Measurements from ENCODE around the gene TOGARAM2. TPM values are rescaled to one million over a fixed set of nuclear protein-coding genes. Genes with fewer than 3 reads are reported as not detected.

TOGARAM2 gene
- total and polyA plus RNA-seq, 2 of the 13 experiments (the other 11 are each of a cell fraction or from before 2014, with no cell fraction given), result under 0.01 to 0.05 TPM

DNA sequence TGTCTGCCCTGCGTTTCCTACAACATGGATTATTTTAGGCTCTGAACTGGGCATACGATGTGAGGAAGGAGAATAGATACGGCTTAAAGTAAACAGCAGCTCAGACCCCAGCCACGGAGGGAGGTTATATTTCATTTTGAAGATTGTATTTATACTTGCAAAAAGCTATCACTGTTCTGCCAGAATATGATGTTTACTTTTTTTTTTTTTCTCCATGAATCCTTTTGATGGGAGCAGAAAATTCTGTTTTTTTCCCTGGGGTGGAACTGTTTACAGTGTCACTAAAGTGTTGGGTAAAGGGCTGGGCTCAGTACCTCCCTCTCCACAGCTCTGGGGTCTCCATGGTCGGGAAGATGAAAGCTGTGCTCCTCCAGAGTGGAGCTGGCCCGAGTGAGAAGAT lies 80.1 kb downstream of the TOGARAM2 start:
- ATAC-seq (no peak), FAIRE-seq (no peak), DNase-seq (ENCODE audit: low spot score) (no peak)
- Histone ChIP-seq H3K4me3 (replicated peaks in 1 of 3; ENCODE audit: insufficient read depth in 1 of 3, low read depth in 2 of 3, low read length in 3 of 3) (no peak overlapping the region), H3K27ac (ENCODE audit: extremely low read length, insufficient read depth, low read length) (no peak overlapping the region), H3K4me1 (ENCODE audit: insufficient read depth, low read length) (no peaks in the 10 kb centered on the region), H3K4me2 (ENCODE audit: low read depth, low read length) (no peak overlapping the region), H3K9ac (ENCODE audit: insufficient read depth, low read depth, low read length) (no peak overlapping the region), H3K36me3 (replicated peaks in 1 of 2; ENCODE audit: control insufficient read depth in 1 of 2, insufficient read depth in 2 of 2, low read length in 2 of 2) (no peaks in the 10 kb centered on the region), H4K20me1 (ENCODE audit: insufficient read depth, low read length) (no peaks in the 10 kb centered on the region), H3K27me3 (ENCODE audit: control insufficient read depth in 1 of 2, insufficient read depth in 2 of 2, low read length in 2 of 2) (peaks cover 2 to 64% of the 10 kb centered on the region in 2 experiments; a peak in 3 of 5 replicates), H2AFZ (ENCODE audit: low read length) (no peak overlapping the region), H3K79me2 (ENCODE audit: insufficient read depth, low read length) (no peaks in the 10 kb centered on the region), H3K9me3 (ENCODE audit: low read length) (no peaks in the 10 kb centered on the region)
- TF ChIP-seq TAF1 (CRISPR knock-in tag; IDR thresholded peaks at IDR 0.05) (no peak), IRF2 (CRISPR knock-in tag; IDR thresholded peaks at IDR 0.05) (no peak), SP1 (IDR thresholded peaks at IDR 0.05) (no peak), SP1 (CRISPR knock-in tag; IDR thresholded peaks at IDR 0.05) (no peak)
- intact Hi-C loops (cut with micrococcal nuclease; ENCODE audit: unreplicated experiment), result no loop called here
- no TSS peak for BruUV-seq (replicated peaks)
- ChIA-PET POLR2A (no interaction called here), CTCF (ENCODE audit: low intra/inter-chr PET ratio, low total read pairs) (no interaction called here)
- WGBS (ENCODE audit: low lambda C conversion rate), result 15% methylated on average over 6 of the region's 6 CpGs
- in situ Hi-C loops (cut with HindIII; ENCODE audit: extremely low pct_ligation_motif_present, low pct_unique_long_range_greater_than_20kb), result no loop called here

DNA sequence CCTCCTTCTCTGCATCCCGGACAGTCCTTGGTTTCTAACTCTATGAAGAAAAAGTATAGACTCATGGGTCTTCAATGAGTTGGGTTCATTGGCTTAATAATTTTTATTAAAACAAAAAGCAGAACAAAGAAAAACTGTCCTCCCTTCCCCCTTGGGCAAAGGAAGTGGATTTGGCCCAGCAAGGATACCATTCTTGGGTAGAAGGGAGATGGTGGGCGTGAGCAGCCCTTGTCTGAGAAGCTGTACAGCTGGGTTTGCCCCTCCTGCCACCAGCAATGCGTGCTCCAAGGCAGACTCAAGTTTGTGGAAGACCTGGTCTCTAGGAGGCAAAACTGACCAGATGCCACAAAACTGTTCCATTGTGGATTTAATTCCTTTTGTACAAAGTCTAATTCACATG lies 80.5 kb downstream of the TOGARAM2 start:
- H3K9ac ChIP-seq (ENCODE audit: insufficient read depth, low read depth, low read length), result no peak overlapping the region
- FAIRE-seq (no peak), ATAC-seq (no peak), DNase-seq (ENCODE audit: low spot score) (no peak)
- H3K27me3 ChIP-seq (ENCODE audit: control insufficient read depth in 1 of 2, insufficient read depth in 2 of 2, low read length in 2 of 2), result peaks cover 2 to 66% of the 10 kb centered on the region in 2 experiments; a peak in 3 of 5 replicates
- no peak overlapping the region for H3K4me2 ChIP-seq (ENCODE audit: low read depth, low read length)
- no peak overlapping the region for H3K4me3 ChIP-seq (replicated peaks in 1 of 3; ENCODE audit: insufficient read depth in 1 of 3, low read depth in 2 of 3, low read length in 3 of 3)
- no peak overlapping the region for H2AFZ ChIP-seq (ENCODE audit: low read length)
- no peaks in the 10 kb centered on the region for H3K79me2 ChIP-seq (ENCODE audit: insufficient read depth, low read length)
- no peaks in the 10 kb centered on the region for H4K20me1 ChIP-seq (ENCODE audit: insufficient read depth, low read length)
- no TSS peak for BruUV-seq (replicated peaks)
- intact Hi-C loops (cut with micrococcal nuclease; ENCODE audit: unreplicated experiment), result no loop called here
- no peaks in the 10 kb centered on the region for H3K4me1 ChIP-seq (ENCODE audit: insufficient read depth, low read length)
- in situ Hi-C loops (cut with HindIII; ENCODE audit: extremely low pct_ligation_motif_present, low pct_unique_long_range_greater_than_20kb), result no loop called here
- WGBS (ENCODE audit: low lambda C conversion rate), result 19% methylated on average over 3 of the region's 3 CpGs
- no peaks in the 10 kb centered on the region for H3K36me3 ChIP-seq (replicated peaks in 1 of 2; ENCODE audit: control insufficient read depth in 1 of 2, insufficient read depth in 2 of 2, low read length in 2 of 2)
- CTCF ChIA-PET (ENCODE audit: low intra/inter-chr PET ratio, low total read pairs), result no interaction called here
- POLR2A ChIA-PET, result no interaction called here
- no peaks in the 10 kb centered on the region for H3K9me3 ChIP-seq (ENCODE audit: low read length)
- H3K27ac ChIP-seq (ENCODE audit: extremely low read length, insufficient read depth, low read length), result no peak overlapping the region
- TF ChIP-seq, protein P1, sequence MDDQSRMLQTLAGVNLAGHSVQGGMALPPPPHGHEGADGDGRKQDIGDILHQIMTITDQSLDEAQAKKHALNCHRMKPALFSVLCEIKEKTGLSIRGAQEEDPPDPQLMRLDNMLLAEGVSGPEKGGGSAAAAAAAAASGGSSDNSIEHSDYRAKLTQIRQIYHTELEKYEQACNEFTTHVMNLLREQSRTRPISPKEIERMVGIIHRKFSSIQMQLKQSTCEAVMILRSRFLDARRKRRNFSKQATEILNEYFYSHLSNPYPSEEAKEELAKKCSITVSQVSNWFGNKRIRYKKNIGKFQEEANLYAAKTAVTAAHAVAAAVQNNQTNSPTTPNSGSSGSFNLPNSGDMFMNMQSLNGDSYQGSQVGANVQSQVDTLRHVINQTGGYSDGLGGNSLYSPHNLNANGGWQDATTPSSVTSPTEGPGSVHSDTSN (CRISPR knock-in tag; IDR thresholded peaks at IDR 0.05; ENCODE audit: borderline replicate concordance), result no peak
- TF ChIP-seq ELF3 (CRISPR knock-in tag; IDR thresholded peaks at IDR 0.05) (no peak), ATF1 (CRISPR knock-in tag; IDR thresholded peaks at IDR 0.05) (no peak), FOXP1 (IDR thresholded peaks at IDR 0.05) (no peak), FOXP1 (CRISPR knock-in tag; IDR thresholded peaks at IDR 0.05) (no peak), ZNF703 (CRISPR knock-in tag; IDR thresholded peaks at IDR 0.05; ENCODE audit: borderline replicate concordance) (no peak), ZFP62 (CRISPR knock-in tag; IDR thresholded peaks at IDR 0.05) (no peak), CCDC6 (CRISPR knock-in tag; IDR thresholded peaks at IDR 0.05) (no peak), SOX5 (CRISPR knock-in tag; IDR thresholded peaks at IDR 0.05; ENCODE audit: borderline replicate concordance) (no peak), ZSCAN31 (CRISPR knock-in tag; IDR thresholded peaks at IDR 0.05; ENCODE audit: low read depth) (no peak), ZNF550 (CRISPR knock-in tag; IDR thresholded peaks at IDR 0.05; ENCODE audit: borderline replicate concordance) (no peak)
- TF ChIP-seq, protein P2, sequence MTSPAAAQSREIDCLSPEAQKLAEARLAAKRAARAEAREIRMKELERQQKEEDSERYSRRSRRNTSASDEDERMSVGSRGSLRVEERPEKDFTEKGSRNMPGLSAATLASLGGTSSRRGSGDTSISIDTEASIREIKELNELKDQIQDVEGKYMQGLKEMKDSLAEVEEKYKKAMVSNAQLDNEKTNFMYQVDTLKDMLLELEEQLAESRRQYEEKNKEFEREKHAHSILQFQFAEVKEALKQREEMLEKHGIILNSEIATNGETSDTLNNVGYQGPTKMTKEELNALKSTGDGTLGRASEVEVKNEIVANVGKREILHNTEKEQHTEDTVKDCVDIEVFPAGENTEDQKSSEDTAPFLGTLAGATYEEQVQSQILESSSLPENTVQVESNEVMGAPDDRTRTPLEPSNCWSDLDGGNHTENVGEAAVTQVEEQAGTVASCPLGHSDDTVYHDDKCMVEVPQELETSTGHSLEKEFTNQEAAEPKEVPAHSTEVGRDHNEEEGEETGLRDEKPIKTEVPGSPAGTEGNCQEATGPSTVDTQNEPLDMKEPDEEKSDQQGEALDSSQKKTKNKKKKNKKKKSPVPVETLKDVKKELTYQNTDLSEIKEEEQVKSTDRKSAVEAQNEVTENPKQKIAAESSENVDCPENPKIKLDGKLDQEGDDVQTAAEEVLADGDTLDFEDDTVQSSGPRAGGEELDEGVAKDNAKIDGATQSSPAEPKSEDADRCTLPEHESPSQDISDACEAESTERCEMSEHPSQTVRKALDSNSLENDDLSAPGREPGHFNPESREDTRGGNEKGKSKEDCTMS (CRISPR knock-in tag; conservative IDR thresholded peaks at IDR 0.05), result no peak
- TF ChIP-seq, protein P3, sequence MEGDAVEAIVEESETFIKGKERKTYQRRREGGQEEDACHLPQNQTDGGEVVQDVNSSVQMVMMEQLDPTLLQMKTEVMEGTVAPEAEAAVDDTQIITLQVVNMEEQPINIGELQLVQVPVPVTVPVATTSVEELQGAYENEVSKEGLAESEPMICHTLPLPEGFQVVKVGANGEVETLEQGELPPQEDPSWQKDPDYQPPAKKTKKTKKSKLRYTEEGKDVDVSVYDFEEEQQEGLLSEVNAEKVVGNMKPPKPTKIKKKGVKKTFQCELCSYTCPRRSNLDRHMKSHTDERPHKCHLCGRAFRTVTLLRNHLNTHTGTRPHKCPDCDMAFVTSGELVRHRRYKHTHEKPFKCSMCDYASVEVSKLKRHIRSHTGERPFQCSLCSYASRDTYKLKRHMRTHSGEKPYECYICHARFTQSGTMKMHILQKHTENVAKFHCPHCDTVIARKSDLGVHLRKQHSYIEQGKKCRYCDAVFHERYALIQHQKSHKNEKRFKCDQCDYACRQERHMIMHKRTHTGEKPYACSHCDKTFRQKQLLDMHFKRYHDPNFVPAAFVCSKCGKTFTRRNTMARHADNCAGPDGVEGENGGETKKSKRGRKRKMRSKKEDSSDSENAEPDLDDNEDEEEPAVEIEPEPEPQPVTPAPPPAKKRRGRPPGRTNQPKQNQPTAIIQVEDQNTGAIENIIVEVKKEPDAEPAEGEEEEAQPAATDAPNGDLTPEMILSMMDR (CRISPR knock-in tag; IDR thresholded peaks at IDR 0.05), result no peak

Data from HepG2 (cell line).